K562 (cell line): Measurements from ENCODE around the gene TUBG2. TPM values are rescaled to one million over a fixed set of nuclear protein-coding genes. Genes with fewer than 3 reads are reported as not detected.

Source experiments
- ARID1B ChIP-seq: fragments of 450-650 bp; IDR thresholded peaks from 2 replicates; pipeline ENCODE4 v1.6.1; 2016; ENCODE audit warnings: antibody characterized with exemption, mild to moderate bottlenecking, inconsistent platforms
- EWSR1 ChIP-seq: fragments of 450-650 bp; IDR thresholded peaks from 2 replicates; pipeline ENCODE4 v1.6.1; 2018; ENCODE audit warnings: borderline replicate concordance, mild to moderate bottlenecking, low read depth, moderate library complexity; ENCODE audit not compliant: partially characterized antibody
- FIP1L1 ChIP-seq: fragments of 200-400 bp; formaldehyde crosslinking; IDR thresholded peaks from 2 replicates; pipeline ENCODE4 v1.6.1; 2018; ENCODE audit warnings: mild to moderate bottlenecking, low read depth, low read length; ENCODE audit not compliant: poor library complexity, severe bottlenecking
- GABPB1 ChIP-seq: sonication (generic); formaldehyde crosslinking; IDR thresholded peaks from 2 replicates; pipeline ENCODE4 v1.8.0; 2022; ENCODE audit warnings: mild to moderate bottlenecking, missing genetic modification reagents
- HDAC2 ChIP-seq: fragments of 450-650 bp; IDR thresholded peaks from 2 replicates; pipeline ENCODE4 v1.6.1; 2016; ENCODE audit warnings: mild to moderate bottlenecking
- HNRNPH1 ChIP-seq: fragments of 200-400 bp; formaldehyde crosslinking; optimal IDR thresholded peaks from 2 replicates; pipeline ENCODE3; 2017; ENCODE audit warnings: low read depth, mild to moderate bottlenecking, low read length, moderate library complexity
- HSF4 ChIP-seq: fragments of 250-450 bp; sonication (Bioruptor Pico); IDR thresholded peaks from 2 replicates; pipeline ENCODE4 v2.1.2; 2022; ENCODE audit warnings: mild to moderate bottlenecking, moderate library complexity, borderline replicate concordance
- MAX ChIP-seq: sonication (generic); formaldehyde crosslinking; IDR thresholded peaks from 2 replicates; pipeline ENCODE4 v1.9.0; 2022; ENCODE audit warnings: mild to moderate bottlenecking, missing genetic modification reagents
- SAFB ChIP-seq: fragments of 200-400 bp; formaldehyde crosslinking; IDR thresholded peaks from 2 replicates; pipeline ENCODE4 v1.6.1; 2017; ENCODE audit warnings: low read depth, low read length, borderline replicate concordance
- SIRT6 ChIP-seq: IDR thresholded peaks from one replicate; pipeline ENCODE4 v1.6.1; 2012; ENCODE audit warnings: low read depth, mild to moderate bottlenecking, control low read depth, inconsistent platforms, low read length, moderate library complexity
- SOX6 ChIP-seq: fragments of 450-650 bp; IDR thresholded peaks from 2 replicates; pipeline ENCODE4 v1.6.1; 2014; ENCODE audit warnings: mild to moderate bottlenecking
- SP2 ChIP-seq: IDR thresholded peaks from 2 replicates; pipeline ENCODE4 v1.6.1; 2011; ENCODE audit warnings: mild to moderate bottlenecking, low read depth, low read length, moderate library complexity; ENCODE audit not compliant: poor library complexity, severe bottlenecking; ENCODE audit errors: extremely low read depth
- TSC22D4 ChIP-seq: fragments of 450-650 bp; IDR thresholded peaks from 2 replicates; pipeline ENCODE4 v1.6.1; 2016; ENCODE audit warnings: missing genetic modification characterization, missing biosample characterization, control low read depth
- U2AF1 ChIP-seq: fragments of 200-400 bp; formaldehyde crosslinking; optimal IDR thresholded peaks from 2 replicates; pipeline ENCODE3; 2017; ENCODE audit warnings: mild to moderate bottlenecking, low read depth, low read length, moderate library complexity
- XRCC3 ChIP-seq: fragments of 450-650 bp; IDR thresholded peaks from 2 replicates; pipeline ENCODE4 v1.6.1; 2017; ENCODE audit warnings: mild to moderate bottlenecking, moderate library complexity
- XRCC4 ChIP-seq: IDR thresholded peaks from one replicate; pipeline ENCODE4 v1.6.1; 2011; ENCODE audit not compliant: insufficient read depth, insufficient read length; ENCODE audit errors: extremely low read depth
- YBX1 ChIP-seq: fragments of 450-650 bp; IDR thresholded peaks from 2 replicates; pipeline ENCODE4 v1.7.1; 2016; ENCODE audit warnings: mild to moderate bottlenecking
- ZC3H11A ChIP-seq: IDR thresholded peaks from 2 replicates; pipeline ENCODE4 v1.6.1; 2012; ENCODE audit warnings: low read depth, low read length, improper control_type of control experiment
- ZNF23 ChIP-seq: fragments of 250-450 bp; sonication (Bioruptor Pico); IDR thresholded peaks from 2 replicates; pipeline ENCODE4 v1.4.0; 2020; ENCODE audit warnings: mild to moderate bottlenecking
- ZNF436 ChIP-seq: fragments of 250-450, 450-650 bp; sonication (Bioruptor Pico); formaldehyde crosslinking; IDR thresholded peaks from 2 replicates; pipeline ENCODE4 v1.7.0; 2020; ENCODE audit warnings: mild to moderate bottlenecking
- polyA plus RNA-seq, 8 experiments: library from polyadenylated mRNA; depleted of rRNA in 4 of 8; stranded (reverse) in 5 of 8; unstranded in 3 of 8; fragments of >200 nt; fragmentation: Nextera tagmentation in 2 of 8; fragmentation: Illumina TruSeq in 1 of 8; extraction: Ambion mirVana in 2 of 8; extraction: Trizol in 1 of 8; gene quantifications; 2 replicates each; pipeline versions ENCODE4 v1.2.1 to v1.2.3, GENCODE V29; 2011 to 2014; ENCODE audit warnings: inconsistent platforms in 1 of 8, missing spikeins in 1 of 8
- total RNA-seq, 7 experiments: library from RNA; depleted of rRNA in 6 of 7; stranded (reverse); fragments of >200 nt in 6 of 7; fragmentation: Illumina TruSeq in 2 of 7; extraction: Trizol in 2 of 7; gene quantifications; 2 replicates each; pipeline versions ENCODE4 v1.2.1 to v1.2.3, GENCODE V29; 2011 to 2021; ENCODE audit warnings: low replicate concordance in 1 of 7
- TF ChIP-seq, protein P1 (sequence below): fragments of 250-450 bp; sonication (Bioruptor Pico); IDR thresholded peaks from 2 replicates; pipeline ENCODE4 v1.4.0; 2020
- TF ChIP-seq, protein P2 (sequence below): IDR thresholded peaks from 3 replicates; pipeline ENCODE4 v1.6.1; 2011; ENCODE audit warnings: borderline replicate concordance, mild to moderate bottlenecking, moderate library complexity; ENCODE audit not compliant: insufficient read length; ENCODE audit errors: extremely low read depth
- TF ChIP-seq, protein P3 (sequence below): IDR thresholded peaks from 3 replicates; pipeline ENCODE4 v1.6.1; 2011; ENCODE audit warnings: borderline replicate concordance, mild to moderate bottlenecking; ENCODE audit not compliant: insufficient read length, insufficient read depth
- TF ChIP-seq, protein P4 (sequence below): sonication (generic); formaldehyde crosslinking; IDR thresholded peaks from 2 replicates; pipeline ENCODE4 v1.9.0; 2022; ENCODE audit warnings: mild to moderate bottlenecking, missing genetic modification reagents

TUBG2 gene
- total and polyA plus RNA-seq, 9 of the 15 experiments (the other 6 are each of a cell fraction or from before 2014, with no cell fraction given) = 0.09 to 0.80 (median 0.24) TPM; not detected in 2

GRCh38 chr17:42632949-42633444, 26.1 kb upstream of the TUBG2 start (continued):
- no peak for TF ChIP-seq ZNF23 (CRISPR knock-in tag)
- no peak for TF ChIP-seq TSC22D4 (tag)
- TF ChIP-seq XRCC4 = no peak
- TF ChIP-seq, protein P1, sequence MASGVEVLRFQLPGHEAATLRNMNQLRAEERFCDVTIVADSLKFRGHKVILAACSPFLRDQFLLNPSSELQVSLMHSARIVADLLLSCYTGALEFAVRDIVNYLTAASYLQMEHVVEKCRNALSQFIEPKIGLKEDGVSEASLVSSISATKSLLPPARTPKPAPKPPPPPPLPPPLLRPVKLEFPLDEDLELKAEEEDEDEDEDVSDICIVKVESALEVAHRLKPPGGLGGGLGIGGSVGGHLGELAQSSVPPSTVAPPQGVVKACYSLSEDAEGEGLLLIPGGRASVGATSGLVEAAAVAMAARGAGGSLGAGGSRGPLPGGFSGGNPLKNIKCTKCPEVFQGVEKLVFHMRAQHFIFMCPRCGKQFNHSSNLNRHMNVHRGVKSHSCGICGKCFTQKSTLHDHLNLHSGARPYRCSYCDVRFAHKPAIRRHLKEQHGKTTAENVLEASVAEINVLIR (CRISPR knock-in tag) = no peak
- no peak for TF ChIP-seq FIP1L1
- TF ChIP-seq SAFB = no peak
- no peak for TF ChIP-seq XRCC3
- TF ChIP-seq U2AF1 = no peak
- peak; percentile 90 for TF ChIP-seq ARID1B
- TF ChIP-seq ZNF436 (CRISPR knock-in tag) = no peak
- TF ChIP-seq SIRT6 = no peak
- no peak for TF ChIP-seq YBX1
- TF ChIP-seq ZC3H11A = no peak
- TF ChIP-seq SOX6 = peak; percentile 85
- TF ChIP-seq, protein P2, sequence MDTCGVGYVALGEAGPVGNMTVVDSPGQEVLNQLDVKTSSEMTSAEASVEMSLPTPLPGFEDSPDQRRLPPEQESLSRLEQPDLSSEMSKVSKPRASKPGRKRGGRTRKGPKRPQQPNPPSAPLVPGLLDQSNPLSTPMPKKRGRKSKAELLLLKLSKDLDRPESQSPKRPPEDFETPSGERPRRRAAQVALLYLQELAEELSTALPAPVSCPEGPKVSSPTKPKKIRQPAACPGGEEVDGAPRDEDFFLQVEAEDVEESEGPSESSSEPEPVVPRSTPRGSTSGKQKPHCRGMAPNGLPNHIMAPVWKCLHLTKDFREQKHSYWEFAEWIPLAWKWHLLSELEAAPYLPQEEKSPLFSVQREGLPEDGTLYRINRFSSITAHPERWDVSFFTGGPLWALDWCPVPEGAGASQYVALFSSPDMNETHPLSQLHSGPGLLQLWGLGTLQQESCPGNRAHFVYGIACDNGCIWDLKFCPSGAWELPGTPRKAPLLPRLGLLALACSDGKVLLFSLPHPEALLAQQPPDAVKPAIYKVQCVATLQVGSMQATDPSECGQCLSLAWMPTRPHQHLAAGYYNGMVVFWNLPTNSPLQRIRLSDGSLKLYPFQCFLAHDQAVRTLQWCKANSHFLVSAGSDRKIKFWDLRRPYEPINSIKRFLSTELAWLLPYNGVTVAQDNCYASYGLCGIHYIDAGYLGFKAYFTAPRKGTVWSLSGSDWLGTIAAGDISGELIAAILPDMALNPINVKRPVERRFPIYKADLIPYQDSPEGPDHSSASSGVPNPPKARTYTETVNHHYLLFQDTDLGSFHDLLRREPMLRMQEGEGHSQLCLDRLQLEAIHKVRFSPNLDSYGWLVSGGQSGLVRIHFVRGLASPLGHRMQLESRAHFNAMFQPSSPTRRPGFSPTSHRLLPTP = no peak
- TF ChIP-seq SP2 = no peak
- TF ChIP-seq, protein P3, sequence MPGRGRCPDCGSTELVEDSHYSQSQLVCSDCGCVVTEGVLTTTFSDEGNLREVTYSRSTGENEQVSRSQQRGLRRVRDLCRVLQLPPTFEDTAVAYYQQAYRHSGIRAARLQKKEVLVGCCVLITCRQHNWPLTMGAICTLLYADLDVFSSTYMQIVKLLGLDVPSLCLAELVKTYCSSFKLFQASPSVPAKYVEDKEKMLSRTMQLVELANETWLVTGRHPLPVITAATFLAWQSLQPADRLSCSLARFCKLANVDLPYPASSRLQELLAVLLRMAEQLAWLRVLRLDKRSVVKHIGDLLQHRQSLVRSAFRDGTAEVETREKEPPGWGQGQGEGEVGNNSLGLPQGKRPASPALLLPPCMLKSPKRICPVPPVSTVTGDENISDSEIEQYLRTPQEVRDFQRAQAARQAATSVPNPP = no peak
- no peak for TF ChIP-seq EWSR1
- no peak for TF ChIP-seq GABPB1 (CRISPR knock-in tag)
- TF ChIP-seq, protein P4, sequence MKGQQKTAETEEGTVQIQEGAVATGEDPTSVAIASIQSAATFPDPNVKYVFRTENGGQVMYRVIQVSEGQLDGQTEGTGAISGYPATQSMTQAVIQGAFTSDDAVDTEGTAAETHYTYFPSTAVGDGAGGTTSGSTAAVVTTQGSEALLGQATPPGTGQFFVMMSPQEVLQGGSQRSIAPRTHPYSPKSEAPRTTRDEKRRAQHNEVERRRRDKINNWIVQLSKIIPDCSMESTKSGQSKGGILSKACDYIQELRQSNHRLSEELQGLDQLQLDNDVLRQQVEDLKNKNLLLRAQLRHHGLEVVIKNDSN = no peak
- TF ChIP-seq MAX (CRISPR knock-in tag) = no peak
- TF ChIP-seq HDAC2 = peak; percentile 96
- TF ChIP-seq HNRNPH1 = no peak
- TF ChIP-seq HSF4 (CRISPR knock-in tag) = no peak
